Panc1 (cell line): ENCODE measurements around the gene PCDHGA1. TPM values are rescaled to one million over a fixed set of nuclear protein-coding genes. Genes with fewer than 3 reads are reported as not detected.
A peak's percentile ranks its signal among the peaks of the same experiment; 100 is the strongest.

Source experiments
- ATAC-seq: fragments of 200-7000 bp; cut with Tn5 transposase; 2 replicates; pipeline ENCODE4 v1.9.1; 2020; ENCODE audit warnings: mild to moderate bottlenecking, moderate library complexity
- BruUV-seq: library from RNA; stranded (reverse); fragments of 400-500 nt; replicated peaks from 2 replicates; lab custom pipeline; 2021; lab: Mats Ljungman, UMichigan
- CTCF ChIA-PET: fragments of 300-600 bp; sonication (Branson Sonifier 250); formaldehyde crosslinking; loops from one replicate; lab custom pipeline; 2022; ENCODE audit warnings: antibody characterized with exemption; lab: Charles Lee
- POLR2A ChIA-PET: fragments of 300-600 bp; sonication (Branson Sonifier 250); formaldehyde crosslinking; loops from one replicate; lab custom pipeline; 2022; ENCODE audit warnings: antibody characterized with exemption; lab: Charles Lee
- DNase-seq: peaks from one replicate; pipeline ENCODE4 v3.0.0-alpha.2; 2010; ENCODE audit warnings: low read depth, low spot score
- H3K27ac ChIP-seq: 2 replicates; pipeline ENCODE4 v1.5.1; 2011; ENCODE audit warnings: mild to moderate bottlenecking, low read length, inconsistent platforms
- H3K27me3 ChIP-seq: fragments of 200-500 bp; sonication (Bioruptor generic); 2 replicates; pipeline ENCODE4 v1.6.0; 2014; ENCODE audit warnings: low read length, inconsistent platforms; ENCODE audit not compliant: control insufficient read depth, insufficient read depth
- H3K36me3 ChIP-seq: fragments of 200-500 bp; sonication (Bioruptor generic); 2 replicates; pipeline ENCODE4 v1.5.1; 2014; ENCODE audit warnings: inconsistent platforms, mild to moderate bottlenecking, low read length, moderate library complexity; ENCODE audit not compliant: control insufficient read depth, insufficient read depth
- H3K4me1 ChIP-seq: 2 replicates; pipeline ENCODE4 v1.5.1; 2011; ENCODE audit warnings: inconsistent platforms, mild to moderate bottlenecking, low read length, moderate library complexity; ENCODE audit not compliant: control insufficient read depth, insufficient read depth
- H3K4me3 ChIP-seq, 2 experiments: 2 replicates each; pipeline ENCODE4 v1.5.1; 2011 to 2012; ENCODE audit warnings: low read depth in 2 of 2, low read length in 2 of 2, mild to moderate bottlenecking in 2 of 2, inconsistent platforms in 1 of 2, moderate library complexity in 1 of 2
- H3K9me3 ChIP-seq: fragments of 200-500 bp; sonication (Bioruptor generic); 2 replicates; pipeline ENCODE4 v1.5.1; 2014; ENCODE audit warnings: low read depth, mild to moderate bottlenecking, inconsistent platforms, low read length, moderate library complexity; ENCODE audit not compliant: control insufficient read depth, insufficient read depth
- CTCF ChIP-seq: fragments of 450-650 bp; IDR thresholded peaks from 2 replicates; pipeline ENCODE4 v1.5.1; 2017; ENCODE audit warnings: mild to moderate bottlenecking
- POLR2AphosphoS5 ChIP-seq: IDR thresholded peaks from 2 replicates; pipeline ENCODE4 v1.6.1; 2012; ENCODE audit warnings: mild to moderate bottlenecking, low read depth, low read length, moderate library complexity
- REST ChIP-seq, 2 experiments: IDR thresholded peaks; 2 replicates each; pipeline ENCODE4 v1.6.1; 2011 to 2012; ENCODE audit warnings: low read depth in 2 of 2, control low read depth in 1 of 2, low read length in 1 of 2, mild to moderate bottlenecking in 1 of 2, moderate library complexity in 1 of 2; ENCODE audit not compliant: insufficient read depth in 1 of 2
- SIN3A ChIP-seq: IDR thresholded peaks from 2 replicates; pipeline ENCODE4 v1.6.1; 2012; ENCODE audit warnings: low read depth, mild to moderate bottlenecking, low read length, moderate library complexity, borderline replicate concordance; ENCODE audit not compliant: insufficient read depth
- TCF7L2 ChIP-seq: IDR thresholded peaks from 2 replicates; pipeline ENCODE4 v1.6.1; 2011; ENCODE audit warnings: mild to moderate bottlenecking, low read depth, low read length, inconsistent platforms
- in situ Hi-C: cut with HindIII; loops from 2 replicates; pipeline ENCODE4 v1.10.0; 2016; ENCODE audit warnings: low sequenced_read_pairs, low pct_unique_long_range_greater_than_20kb
- intact Hi-C: fragments of 100-400 bp; cut with micrococcal nuclease; formaldehyde crosslinking; loops from one replicate; pipeline ENCODE4 v1.10.0; 2022; ENCODE audit not compliant: unreplicated experiment
- total RNA-seq: library from RNA; stranded (reverse); gene quantifications from one replicate; pipeline ENCODE4 v1.2.1, GENCODE V29; 2021; ENCODE audit not compliant: unreplicated experiment

Gene PCDHGA1
- total RNA-seq, 1 experiment from 2014 or later, result 0.92 TPM

GRCh38 chr5:141343242-141343952 lies 13.1 kb downstream of the PCDHGA1 start, which contains the start of gene PCDHGA3:
Gene PCDHGA3, plus strand, starts transcription at chr5:141343829. Its CDS starts 205 bp downstream, at chr5:141344034.
- H3K27ac ChIP-seq, result no peak within 1 kb of the TSS
- no peaks in the 10 kb centered on the region; the same call in 1 of the 2 replicates for H3K9me3 ChIP-seq
- in situ Hi-C loops (loop anchor here (25.0 kb wide), 1 partner anchor 156 kb away; the partner anchor contains the start of genes PCDHB10, PCDHB11, PCDHB16 and PCDHB8), intact Hi-C loops (no loop called here)
- TF ChIP-seq POLR2AphosphoS5 (no peak), REST (IDR thresholded peaks at IDR 0.05; ENCODE audit: insufficient read depth in 1 of 2, low read depth in 2 of 2, low read length in 1 of 2) (no peak), CTCF (peak; percentile 38)
- BruUV-seq, result no TSS peak
- H3K4me3 ChIP-seq, result no peak within 1 kb of the TSS
- no peaks in the 10 kb centered on the region for H3K27me3 ChIP-seq
- no peak for DNase-seq
- ATAC-seq, result no peak
- ChIA-PET CTCF (interaction anchor here (0.7 kb wide), 1 partner anchor 288 kb away, joined by 3 read pairs; no protein-coding TSS in a partner anchor), POLR2A (interaction anchor here (0.5 to 1.0 kb wide), 2 partner anchors 13 to 22 kb away, joined by 3 to 9 read pairs; partner anchors contain the start of gene PCDHGA1)
- no peaks in the 10 kb centered on the region for H3K36me3 ChIP-seq
- H3K4me1 ChIP-seq, result no peaks in the 10 kb centered on the region

GRCh38 chr5:141343953-141344463 lies 13.7 kb downstream of the PCDHGA1 start:
- in situ Hi-C loops, result loop anchor here (25.0 kb wide), 1 partner anchor 157 kb away; the partner anchor contains the start of genes PCDHB10, PCDHB11, PCDHB16 and PCDHB8
- DNase-seq, result no peak
- H3K4me3 ChIP-seq, result no peak overlapping the region
- H3K9me3 ChIP-seq, result no peaks in the 10 kb centered on the region; the same call in 1 of the 2 replicates
- no peak for TF ChIP-seq POLR2AphosphoS5
- TF ChIP-seq REST (IDR thresholded peaks at IDR 0.05; ENCODE audit: insufficient read depth in 1 of 2, low read depth in 2 of 2, low read length in 1 of 2), result no peak
- no peak for TF ChIP-seq TCF7L2
- no peak for TF ChIP-seq CTCF
- TF ChIP-seq SIN3A, result no peak
- CTCF ChIA-PET, result interaction anchor here (0.7 kb wide), 1 partner anchor 287 kb away, joined by 3 read pairs; no protein-coding TSS in a partner anchor
- H3K36me3 ChIP-seq, result no peaks in the 10 kb centered on the region
- no peak for ATAC-seq
- H3K27me3 ChIP-seq, result no peaks in the 10 kb centered on the region; the same call in 1 of the 2 replicates
- intact Hi-C loops, result no loop called here
- H3K27ac ChIP-seq, result no peak overlapping the region
- POLR2A ChIA-PET, result interaction anchor here (0.5 to 0.7 kb wide), 2 partner anchors 9 to 13 kb away, joined by 3 to 9 read pairs; partner anchors contain the start of gene PCDHGA1
- H3K4me1 ChIP-seq, result no peaks in the 10 kb centered on the region
- no TSS peak for BruUV-seq
